Measurements from ENCODE around the gene PAXIP1. TPM values are rescaled to one million over a fixed set of nuclear protein-coding genes. Genes with fewer than 3 reads are reported as not detected.

PAXIP1 gene
- total RNA-seq, 1 experiment from 2014 or later: 15.3 TPM

DNA sequence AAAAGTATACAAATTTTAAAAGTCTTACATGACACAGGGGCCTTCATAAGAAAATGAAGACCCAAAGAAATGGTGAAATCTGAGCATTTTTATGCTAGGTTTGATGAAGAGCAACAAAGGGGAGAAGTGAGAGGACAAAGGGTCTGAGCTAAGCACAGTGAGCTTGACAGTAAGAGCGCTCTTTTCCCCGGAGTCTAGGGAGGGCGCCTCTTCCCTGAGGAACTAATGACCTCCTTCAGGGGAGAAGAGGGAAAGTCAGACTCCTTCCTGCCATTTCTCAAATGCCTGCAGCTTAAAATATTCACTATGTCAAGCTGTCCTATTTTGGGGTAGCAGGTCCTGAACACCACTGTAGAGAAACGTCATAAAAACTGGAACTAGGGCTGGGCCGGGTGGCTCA, 18.1 kb upstream of the PAXIP1 start:
- CTCF ChIA-PET: no interaction called here
- no peak overlapping the region for H2AFZ ChIP-seq (ENCODE audit: low read length)
- H3K4me1 ChIP-seq (ENCODE audit: insufficient read depth, low read length): no peaks in the 10 kb centered on the region
- no peaks in the 10 kb centered on the region for H3K9me2 ChIP-seq (replicated peaks; ENCODE audit: low read length)
- H3K9me3 ChIP-seq (ENCODE audit: low read length): no peaks in the 10 kb centered on the region
- H3K4me3 ChIP-seq (ENCODE audit: low read length): no peak overlapping the region
- DNase-seq (no peak), ATAC-seq (no peak)
- no peaks in the 10 kb centered on the region for H4K20me1 ChIP-seq (ENCODE audit: low read length)
- intact Hi-C loops (cut with micrococcal nuclease): no loop called here
- 0 out of 2 replicates have a peak, but pooled peaks cover 11% of the 10 kb centered on the region for H3K27me3 ChIP-seq (ENCODE audit: low read length)
- no TSS peak for BruUV-seq (replicated peaks)
- H3K4me2 ChIP-seq (ENCODE audit: low read length): no peak overlapping the region
- H3K36me3 ChIP-seq (ENCODE audit: low read depth, low read length): no peaks in the 10 kb centered on the region
- TF ChIP-seq, protein P1, sequence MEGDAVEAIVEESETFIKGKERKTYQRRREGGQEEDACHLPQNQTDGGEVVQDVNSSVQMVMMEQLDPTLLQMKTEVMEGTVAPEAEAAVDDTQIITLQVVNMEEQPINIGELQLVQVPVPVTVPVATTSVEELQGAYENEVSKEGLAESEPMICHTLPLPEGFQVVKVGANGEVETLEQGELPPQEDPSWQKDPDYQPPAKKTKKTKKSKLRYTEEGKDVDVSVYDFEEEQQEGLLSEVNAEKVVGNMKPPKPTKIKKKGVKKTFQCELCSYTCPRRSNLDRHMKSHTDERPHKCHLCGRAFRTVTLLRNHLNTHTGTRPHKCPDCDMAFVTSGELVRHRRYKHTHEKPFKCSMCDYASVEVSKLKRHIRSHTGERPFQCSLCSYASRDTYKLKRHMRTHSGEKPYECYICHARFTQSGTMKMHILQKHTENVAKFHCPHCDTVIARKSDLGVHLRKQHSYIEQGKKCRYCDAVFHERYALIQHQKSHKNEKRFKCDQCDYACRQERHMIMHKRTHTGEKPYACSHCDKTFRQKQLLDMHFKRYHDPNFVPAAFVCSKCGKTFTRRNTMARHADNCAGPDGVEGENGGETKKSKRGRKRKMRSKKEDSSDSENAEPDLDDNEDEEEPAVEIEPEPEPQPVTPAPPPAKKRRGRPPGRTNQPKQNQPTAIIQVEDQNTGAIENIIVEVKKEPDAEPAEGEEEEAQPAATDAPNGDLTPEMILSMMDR (conservative IDR thresholded peaks at IDR 0.05; ENCODE audit: low read depth, low read length): no peak
- no peak for TF ChIP-seq EZH2 (IDR thresholded peaks at IDR 0.05; ENCODE audit: low read length, unreplicated experiment)
- POLR2A ChIA-PET (ENCODE audit: unreplicated experiment): no interaction called here
- H3K27ac ChIP-seq (ENCODE audit: low read length): no peak overlapping the region
- no peak overlapping the region for H3K9ac ChIP-seq (ENCODE audit: low read length)
- H3K79me2 ChIP-seq (ENCODE audit: low read length): no peaks in the 10 kb centered on the region
- no peaks in the 10 kb centered on the region for H3F3A ChIP-seq (ENCODE audit: low read length, unreplicated experiment)

DNA sequence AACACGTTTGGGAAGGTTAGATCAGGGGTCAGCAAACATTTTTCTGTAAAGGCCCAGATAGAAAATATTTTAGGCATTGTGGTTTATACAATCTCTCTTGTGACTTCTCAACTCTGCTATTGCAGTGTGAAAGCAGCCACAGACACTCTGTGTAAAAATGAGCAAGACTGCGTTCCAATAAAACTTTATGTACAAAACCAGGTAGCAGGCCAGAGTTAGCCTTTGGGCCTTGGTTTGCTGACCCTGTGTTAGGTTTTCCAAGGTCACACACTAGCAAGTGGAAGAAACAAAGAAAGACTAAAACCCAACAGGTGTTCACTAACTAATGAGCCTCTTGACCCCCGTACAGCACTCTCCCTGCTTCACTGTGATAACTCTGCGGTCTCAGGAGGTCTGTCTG, 14.9 kb upstream of the PAXIP1 start:
- no TSS peak for BruUV-seq (replicated peaks)
- no peak for ATAC-seq
- H3K9me2 ChIP-seq (replicated peaks; ENCODE audit: low read length): no peaks in the 10 kb centered on the region
- H3K27ac ChIP-seq (ENCODE audit: low read length): no peak overlapping the region
- no peak overlapping the region for H3K4me3 ChIP-seq (ENCODE audit: low read length)
- H3K36me3 ChIP-seq (ENCODE audit: low read depth, low read length): no peaks in the 10 kb centered on the region
- no peaks in the 10 kb centered on the region for H3K79me2 ChIP-seq (ENCODE audit: low read length)
- TF ChIP-seq EZH2phosphoT487 (IDR thresholded peaks at IDR 0.05; ENCODE audit: borderline replicate concordance, low read length): no peak
- TF ChIP-seq EZH2 (IDR thresholded peaks at IDR 0.05; ENCODE audit: low read length, unreplicated experiment): no peak
- TF ChIP-seq, protein P1 (conservative IDR thresholded peaks at IDR 0.05; ENCODE audit: low read depth, low read length): no peak
- POLR2A ChIA-PET (ENCODE audit: unreplicated experiment): no interaction called here
- no peaks in the 10 kb centered on the region for H4K20me1 ChIP-seq (ENCODE audit: low read length)
- H3K27me3 ChIP-seq (ENCODE audit: low read length): 0 out of 2 replicates have a peak, but pooled peaks cover 9% of the 10 kb centered on the region
- intact Hi-C loops (cut with micrococcal nuclease): no loop called here
- H2AFZ ChIP-seq (ENCODE audit: low read length): no peak overlapping the region
- no peaks in the 10 kb centered on the region for H3F3A ChIP-seq (ENCODE audit: low read length, unreplicated experiment)
- no peak for DNase-seq
- H3K9me3 ChIP-seq (ENCODE audit: low read length): no peaks in the 10 kb centered on the region
- no peak overlapping the region for H3K9ac ChIP-seq (ENCODE audit: low read length)
- CTCF ChIA-PET: no interaction called here
- H3K4me1 ChIP-seq (ENCODE audit: insufficient read depth, low read length): no peaks in the 10 kb centered on the region
- H3K4me2 ChIP-seq (ENCODE audit: low read length): no peak overlapping the region

DNA sequence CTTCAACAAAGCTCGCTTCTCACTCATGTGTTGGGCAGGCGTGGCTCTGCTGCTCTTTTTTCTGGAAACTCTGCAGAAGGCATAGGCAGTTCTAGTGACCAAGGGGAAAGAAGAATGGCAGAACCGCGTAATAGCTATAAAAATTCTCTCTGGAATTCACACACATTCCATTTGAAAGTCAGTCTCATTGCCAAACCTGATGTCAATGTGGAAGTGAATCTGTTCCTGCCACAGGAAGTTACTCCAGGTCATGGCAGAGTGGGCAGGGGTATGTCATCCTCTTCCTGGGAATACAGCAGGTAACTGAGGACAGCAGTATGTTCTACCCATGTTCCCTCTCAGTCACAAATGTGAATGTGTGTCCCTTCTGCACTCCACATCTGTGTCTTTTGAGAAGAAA, 8.2 kb upstream of the PAXIP1 start:
- peak; percentile 22 for DNase-seq
- no peak for ATAC-seq
- H3K27me3 ChIP-seq (ENCODE audit: low read length): no peaks in the 10 kb centered on the region
- H3K9ac ChIP-seq (ENCODE audit: low read length): no peak overlapping the region
- POLR2A ChIA-PET (ENCODE audit: unreplicated experiment): no interaction called here
- H3K79me2 ChIP-seq (ENCODE audit: low read length): no peaks in the 10 kb centered on the region
- no peaks in the 10 kb centered on the region for H3F3A ChIP-seq (ENCODE audit: low read length, unreplicated experiment)
- no peak overlapping the region for H2AFZ ChIP-seq (ENCODE audit: low read length)
- H3K27ac ChIP-seq (ENCODE audit: low read length): no peak overlapping the region
- CTCF ChIA-PET: no interaction called here
- TF ChIP-seq, protein P1 (conservative IDR thresholded peaks at IDR 0.05; ENCODE audit: low read depth, low read length): no peak
- TF ChIP-seq EZH2phosphoT487 (IDR thresholded peaks at IDR 0.05; ENCODE audit: borderline replicate concordance, low read length) (no peak), EZH2 (IDR thresholded peaks at IDR 0.05; ENCODE audit: low read length, unreplicated experiment) (no peak)
- no TSS peak for BruUV-seq (replicated peaks)
- no peaks in the 10 kb centered on the region for H3K4me1 ChIP-seq (ENCODE audit: insufficient read depth, low read length)
- intact Hi-C loops (cut with micrococcal nuclease): no loop called here
- no peak overlapping the region for H3K4me2 ChIP-seq (ENCODE audit: low read length)
- no peaks in the 10 kb centered on the region for H4K20me1 ChIP-seq (ENCODE audit: low read length)
- H3K9me3 ChIP-seq (ENCODE audit: low read length): no peaks in the 10 kb centered on the region
- no peaks in the 10 kb centered on the region; the same call in none of the 2 replicates for H3K36me3 ChIP-seq (ENCODE audit: low read depth, low read length)
- no peak overlapping the region for H3K4me3 ChIP-seq (ENCODE audit: low read length)
- H3K9me2 ChIP-seq (replicated peaks; ENCODE audit: low read length): no peaks in the 10 kb centered on the region

Data from PC-3 (cell line).